DND-41 (cell line): ENCODE measurements around the gene RBM43.

Source experiments
- EZH2 ChIP-seq: IDR thresholded peaks from 3 replicates; pipeline ENCODE4 v1.6.1; 2012; ENCODE audit warnings: borderline replicate concordance, low read depth, mild to moderate bottlenecking, moderate library complexity, low read length, inconsistent platforms; ENCODE audit not compliant: severe bottlenecking
- TF ChIP-seq, protein P1 (sequence below): IDR thresholded peaks from 2 replicates; pipeline ENCODE4 v1.5.1; 2012; ENCODE audit warnings: borderline replicate concordance, low read length, moderate library complexity, mild to moderate bottlenecking; ENCODE audit not compliant: poor library complexity, severe bottlenecking; ENCODE audit errors: extremely low read depth

DNA sequence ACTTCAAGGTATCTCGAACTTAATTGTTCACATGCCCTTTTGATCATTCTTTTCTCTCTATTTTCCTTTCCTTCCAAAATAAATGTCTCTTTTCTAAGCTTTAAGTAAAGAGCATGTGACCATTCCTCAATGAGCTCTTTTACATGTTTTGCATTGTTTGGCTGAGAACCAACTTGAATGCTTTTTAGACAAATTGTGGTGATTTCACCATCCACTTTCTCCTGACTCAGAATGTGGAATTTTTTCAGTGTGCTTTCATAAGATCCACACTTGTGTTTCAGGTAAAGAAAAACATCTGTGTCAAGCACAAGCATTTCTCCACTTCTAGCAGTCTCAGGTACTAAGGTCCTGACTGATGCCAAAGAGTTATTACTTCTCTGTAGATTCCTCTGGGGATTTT, 10.7 kb downstream of the RBM43 start:
- TF ChIP-seq EZH2, result no peak
- TF ChIP-seq, protein P1, sequence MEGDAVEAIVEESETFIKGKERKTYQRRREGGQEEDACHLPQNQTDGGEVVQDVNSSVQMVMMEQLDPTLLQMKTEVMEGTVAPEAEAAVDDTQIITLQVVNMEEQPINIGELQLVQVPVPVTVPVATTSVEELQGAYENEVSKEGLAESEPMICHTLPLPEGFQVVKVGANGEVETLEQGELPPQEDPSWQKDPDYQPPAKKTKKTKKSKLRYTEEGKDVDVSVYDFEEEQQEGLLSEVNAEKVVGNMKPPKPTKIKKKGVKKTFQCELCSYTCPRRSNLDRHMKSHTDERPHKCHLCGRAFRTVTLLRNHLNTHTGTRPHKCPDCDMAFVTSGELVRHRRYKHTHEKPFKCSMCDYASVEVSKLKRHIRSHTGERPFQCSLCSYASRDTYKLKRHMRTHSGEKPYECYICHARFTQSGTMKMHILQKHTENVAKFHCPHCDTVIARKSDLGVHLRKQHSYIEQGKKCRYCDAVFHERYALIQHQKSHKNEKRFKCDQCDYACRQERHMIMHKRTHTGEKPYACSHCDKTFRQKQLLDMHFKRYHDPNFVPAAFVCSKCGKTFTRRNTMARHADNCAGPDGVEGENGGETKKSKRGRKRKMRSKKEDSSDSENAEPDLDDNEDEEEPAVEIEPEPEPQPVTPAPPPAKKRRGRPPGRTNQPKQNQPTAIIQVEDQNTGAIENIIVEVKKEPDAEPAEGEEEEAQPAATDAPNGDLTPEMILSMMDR, result no peak
